ENCODE data around the gene PTOV1. TPM values are rescaled to one million over a fixed set of nuclear protein-coding genes. Genes with fewer than 3 reads are reported as not detected.
A peak's percentile ranks its signal among the peaks of the same experiment; 100 is the strongest.

The PTOV1 gene
- total RNA-seq, 1 donor from 2014 or later, result 168 TPM

GRCh38 chr19:49829721-49830120 is 21.2 kb upstream of the PTOV1 start:
- no peak for DNase-seq (ENCODE audit: low spot score)
- no peak for TF ChIP-seq CTCF (IDR thresholded peaks at IDR 0.05)
- no peak overlapping the region for H3K27ac Mint-ChIP-seq (ENCODE audit: unreplicated experiment)
- no peaks in the 10 kb centered on the region for H3K27me3 Mint-ChIP-seq (ENCODE audit: low read depth)
- H3K36me3 Mint-ChIP-seq (ENCODE audit: low read depth), result peaks cover 19% of the 10 kb centered on the region
- H3K9me3 Mint-ChIP-seq (ENCODE audit: low read depth), result no peaks in the 10 kb centered on the region
- peaks cover 9% of the 10 kb centered on the region for H3K4me1 Mint-ChIP-seq (ENCODE audit: low read depth)
- no peak overlapping the region for H3K4me3 Mint-ChIP-seq (ENCODE audit: unreplicated experiment)

- Mint-ChIP-seq H3K9me3 (ENCODE audit: low read depth) (no peaks in the 10 kb centered on the region), H3K36me3 (ENCODE audit: low read depth) (peaks cover 25% of the 10 kb centered on the region), H3K4me1 (ENCODE audit: low read depth) (peaks cover 9% of the 10 kb centered on the region), H3K27ac (ENCODE audit: unreplicated experiment) (no peak overlapping the region), H3K4me3 (ENCODE audit: unreplicated experiment) (no peak overlapping the region), H3K27me3 (ENCODE audit: low read depth) (no peaks in the 10 kb centered on the region)
- no peak for DNase-seq (ENCODE audit: low spot score)
- TF ChIP-seq CTCF (IDR thresholded peaks at IDR 0.05), result no peak
Observed at GRCh38 chr19:49830766-49831165, 20.2 kb upstream of the PTOV1 start.

GRCh38 chr19:49831592-49831991 is 19.4 kb upstream of the PTOV1 start:
- Mint-ChIP-seq H3K4me3 (ENCODE audit: unreplicated experiment) (no peak overlapping the region), H3K27me3 (ENCODE audit: low read depth) (no peaks in the 10 kb centered on the region), H3K36me3 (ENCODE audit: low read depth) (peaks cover 25% of the 10 kb centered on the region), H3K9me3 (ENCODE audit: low read depth) (no peaks in the 10 kb centered on the region), H3K4me1 (ENCODE audit: low read depth) (peaks cover 7% of the 10 kb centered on the region), H3K27ac (ENCODE audit: unreplicated experiment) (no peak overlapping the region)
- no peak for DNase-seq (ENCODE audit: low spot score)
- no peak for TF ChIP-seq CTCF (IDR thresholded peaks at IDR 0.05)

- Mint-ChIP-seq H3K4me3 (ENCODE audit: unreplicated experiment) (no peak overlapping the region), H3K27me3 (ENCODE audit: low read depth) (no peaks in the 10 kb centered on the region), H3K27ac (ENCODE audit: unreplicated experiment) (peak overlapping the region; percentile 8), H3K36me3 (ENCODE audit: low read depth) (peaks cover 25% of the 10 kb centered on the region), H3K9me3 (ENCODE audit: low read depth) (no peaks in the 10 kb centered on the region), H3K4me1 (ENCODE audit: low read depth) (peaks cover 11% of the 10 kb centered on the region)
- DNase-seq (ENCODE audit: low spot score), result no peak
- TF ChIP-seq CTCF (IDR thresholded peaks at IDR 0.05), result no peak
Observed at GRCh38 chr19:49832556-49832955, 18.4 kb upstream of the PTOV1 start.

GRCh38 chr19:49833599-49833998 is 17.4 kb upstream of the PTOV1 start:
- Mint-ChIP-seq H3K4me3 (ENCODE audit: unreplicated experiment) (no peak overlapping the region), H3K27ac (ENCODE audit: unreplicated experiment) (no peak overlapping the region), H3K4me1 (ENCODE audit: low read depth) (peaks cover 11% of the 10 kb centered on the region), H3K9me3 (ENCODE audit: low read depth) (no peaks in the 10 kb centered on the region), H3K36me3 (ENCODE audit: low read depth) (peaks cover 32% of the 10 kb centered on the region), H3K27me3 (ENCODE audit: low read depth) (no peaks in the 10 kb centered on the region)
- no peak for DNase-seq (ENCODE audit: low spot score)
- TF ChIP-seq CTCF (IDR thresholded peaks at IDR 0.05), result no peak
